Tibial artery (tissue), 4 donors: ENCODE results near the gene GRAMD4.

Source experiments
- DNase-seq, 2 donors: peaks; one replicate each; pipeline ENCODE4 v3.0.0-alpha.2; 2019
- H3K27ac ChIP-seq, 2 donors: fragments of 200-600 bp; sonication (generic) in 1 of 2; 1 replicate in 1 of 2; 2 replicates in 1 of 2; pipeline ENCODE4 v1.5.1; 2018 to 2019; ENCODE audit warnings: mild to moderate bottlenecking in 1 of 2
- H3K27me3 ChIP-seq, 2 donors: fragments of 200-600 bp; sonication (generic) in 1 of 2; one replicate each; pipeline versions ENCODE4 v1.5.1 to v1.6.0; 2016 to 2019
- H3K36me3 ChIP-seq, 3 donors: fragments of 200-600 bp; sonication (generic) in 2 of 3; one replicate each; pipeline ENCODE4 v1.5.1; 2016 to 2019; ENCODE audit warnings: mild to moderate bottlenecking in 2 of 3
- H3K4me1 ChIP-seq, 4 donors: fragments of 200-600 bp; sonication (generic) in 2 of 4; 1 replicate in 3 of 4; 2 replicates in 1 of 4; pipeline ENCODE4 v1.5.1; 2016 to 2019
- H3K4me3 ChIP-seq, 2 donors: fragments of 200-600 bp; sonication (generic) in 1 of 2; 1 replicate in 1 of 2; 2 replicates in 1 of 2; pipeline ENCODE4 v1.5.1; 2018 to 2019; ENCODE audit warnings: mild to moderate bottlenecking in 2 of 2
- H3K9me3 ChIP-seq, 3 donors: fragments of 200-600 bp; sonication (generic) in 1 of 3; one replicate each; pipeline ENCODE4 v1.5.1; 2016 to 2019
- intact Hi-C: fragments of 100-400 bp; cut with DNase I; formaldehyde crosslinking; loops from one replicate; pipeline ENCODE4 v1.15.0; 2023; ENCODE audit warnings: low total_unique reads
- TF ChIP-seq, protein P1 (sequence below), 2 experiments: fragments of 200-600 bp in 1 of 2; fragments of 450-650 bp in 1 of 2; IDR thresholded peaks; one replicate each; pipeline ENCODE4 v1.5.1; 2017 to 2019; ENCODE audit warnings: antibody characterized with exemption in 2 of 2, mild to moderate bottlenecking in 1 of 2, moderate library complexity in 1 of 2

GRAMD4 gene

DNA sequence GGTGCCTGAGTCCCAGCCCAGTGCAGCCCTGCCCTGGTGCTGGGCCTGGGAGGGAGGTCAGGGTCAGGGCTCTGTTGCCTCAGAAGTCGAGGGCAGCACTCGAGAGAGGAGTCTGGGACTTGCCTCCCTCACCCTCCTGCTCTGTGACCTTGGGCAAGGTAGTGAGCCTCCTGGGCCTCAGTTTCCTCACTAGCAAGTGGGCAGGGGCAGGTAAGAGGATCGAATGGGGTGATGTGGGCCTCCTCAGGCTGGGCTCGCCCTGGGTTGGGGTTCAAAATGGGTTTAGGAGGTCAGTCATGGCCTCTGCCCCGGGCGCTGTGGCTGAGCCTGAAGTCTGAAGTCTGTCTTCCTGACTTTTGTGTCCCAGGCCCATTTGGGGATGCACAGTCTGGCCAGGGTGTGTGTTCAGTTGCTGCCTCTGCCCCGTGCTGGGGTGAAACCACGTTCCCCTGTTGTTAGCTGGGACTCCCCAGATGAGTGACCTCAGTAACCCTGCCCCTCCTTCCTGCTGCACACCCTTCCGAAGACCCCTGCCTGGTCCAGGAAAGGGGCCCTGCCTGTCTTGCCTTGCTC lies 41.8 kb upstream of the GRAMD4 start:
- peak overlapping the region in 1 of 2 donors; percentile 57 for H3K27ac ChIP-seq
- no peaks in the 10 kb centered on the region for H3K9me3 ChIP-seq
- peak overlapping the region; percentile 62 to 73 for H3K4me3 ChIP-seq
- intact Hi-C loops, result no loop called here
- DNase-seq, result no peak
- no peaks in the 10 kb centered on the region for H3K36me3 ChIP-seq
- no peaks in the 10 kb centered on the region for H3K27me3 ChIP-seq
- peaks cover 0 to 49% (median 20%) of the 10 kb centered on the region in 4 donors for H3K4me1 ChIP-seq
- TF ChIP-seq, protein P1, sequence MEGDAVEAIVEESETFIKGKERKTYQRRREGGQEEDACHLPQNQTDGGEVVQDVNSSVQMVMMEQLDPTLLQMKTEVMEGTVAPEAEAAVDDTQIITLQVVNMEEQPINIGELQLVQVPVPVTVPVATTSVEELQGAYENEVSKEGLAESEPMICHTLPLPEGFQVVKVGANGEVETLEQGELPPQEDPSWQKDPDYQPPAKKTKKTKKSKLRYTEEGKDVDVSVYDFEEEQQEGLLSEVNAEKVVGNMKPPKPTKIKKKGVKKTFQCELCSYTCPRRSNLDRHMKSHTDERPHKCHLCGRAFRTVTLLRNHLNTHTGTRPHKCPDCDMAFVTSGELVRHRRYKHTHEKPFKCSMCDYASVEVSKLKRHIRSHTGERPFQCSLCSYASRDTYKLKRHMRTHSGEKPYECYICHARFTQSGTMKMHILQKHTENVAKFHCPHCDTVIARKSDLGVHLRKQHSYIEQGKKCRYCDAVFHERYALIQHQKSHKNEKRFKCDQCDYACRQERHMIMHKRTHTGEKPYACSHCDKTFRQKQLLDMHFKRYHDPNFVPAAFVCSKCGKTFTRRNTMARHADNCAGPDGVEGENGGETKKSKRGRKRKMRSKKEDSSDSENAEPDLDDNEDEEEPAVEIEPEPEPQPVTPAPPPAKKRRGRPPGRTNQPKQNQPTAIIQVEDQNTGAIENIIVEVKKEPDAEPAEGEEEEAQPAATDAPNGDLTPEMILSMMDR (IDR thresholded peaks at IDR 0.05), result no peak

DNA sequence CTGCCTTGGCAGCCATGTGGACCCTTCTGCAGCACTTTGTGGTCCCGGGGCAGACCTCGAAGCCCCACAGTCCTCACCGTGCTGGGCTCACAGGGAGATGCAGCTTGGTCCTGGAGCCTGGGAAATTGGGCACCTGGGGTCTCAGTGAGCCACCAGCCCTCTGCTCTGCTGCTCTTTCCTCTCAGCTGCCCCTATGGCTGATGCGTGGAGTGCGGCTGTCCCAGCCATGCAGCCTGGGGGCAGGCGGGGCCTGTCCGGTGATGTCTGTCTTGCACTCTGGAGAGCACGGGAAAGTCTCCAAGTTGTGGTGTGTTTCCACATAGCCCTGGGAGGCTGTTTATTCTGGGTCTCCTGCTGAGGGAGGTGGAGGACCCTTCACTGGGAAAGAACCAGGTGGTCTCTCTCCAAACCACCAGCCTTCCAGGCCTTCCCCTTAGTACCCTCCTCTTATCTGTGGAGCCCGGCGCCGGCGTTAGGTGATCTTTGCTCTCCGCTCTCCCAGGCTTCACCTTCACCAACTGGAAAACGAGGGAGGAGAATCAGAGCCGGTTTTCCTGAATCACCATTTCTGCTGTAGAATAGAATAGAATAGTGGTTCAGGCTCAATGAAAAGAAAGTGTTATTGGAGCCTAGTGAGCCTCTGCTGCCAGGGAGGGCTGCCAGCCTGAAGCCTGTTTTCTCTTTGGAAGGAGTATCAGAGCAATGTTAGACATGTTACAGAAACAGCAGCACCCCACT lies 41.2 kb upstream of the GRAMD4 start:
- H3K4me3 ChIP-seq, result peak overlapping the region in 1 of 2 donors; percentile 73
- TF ChIP-seq, protein P1 (IDR thresholded peaks at IDR 0.05), result no peak
- H3K9me3 ChIP-seq, result no peaks in the 10 kb centered on the region
- peak overlapping the region in 1 of 2 donors; percentile 57 for H3K27ac ChIP-seq
- peak; percentile 67 to 75 for DNase-seq
- no peaks in the 10 kb centered on the region for H3K36me3 ChIP-seq
- intact Hi-C loops, result no loop called here
- peaks cover 0 to 49% (median 20%) of the 10 kb centered on the region in 4 donors for H3K4me1 ChIP-seq
- no peaks in the 10 kb centered on the region for H3K27me3 ChIP-seq

DNA sequence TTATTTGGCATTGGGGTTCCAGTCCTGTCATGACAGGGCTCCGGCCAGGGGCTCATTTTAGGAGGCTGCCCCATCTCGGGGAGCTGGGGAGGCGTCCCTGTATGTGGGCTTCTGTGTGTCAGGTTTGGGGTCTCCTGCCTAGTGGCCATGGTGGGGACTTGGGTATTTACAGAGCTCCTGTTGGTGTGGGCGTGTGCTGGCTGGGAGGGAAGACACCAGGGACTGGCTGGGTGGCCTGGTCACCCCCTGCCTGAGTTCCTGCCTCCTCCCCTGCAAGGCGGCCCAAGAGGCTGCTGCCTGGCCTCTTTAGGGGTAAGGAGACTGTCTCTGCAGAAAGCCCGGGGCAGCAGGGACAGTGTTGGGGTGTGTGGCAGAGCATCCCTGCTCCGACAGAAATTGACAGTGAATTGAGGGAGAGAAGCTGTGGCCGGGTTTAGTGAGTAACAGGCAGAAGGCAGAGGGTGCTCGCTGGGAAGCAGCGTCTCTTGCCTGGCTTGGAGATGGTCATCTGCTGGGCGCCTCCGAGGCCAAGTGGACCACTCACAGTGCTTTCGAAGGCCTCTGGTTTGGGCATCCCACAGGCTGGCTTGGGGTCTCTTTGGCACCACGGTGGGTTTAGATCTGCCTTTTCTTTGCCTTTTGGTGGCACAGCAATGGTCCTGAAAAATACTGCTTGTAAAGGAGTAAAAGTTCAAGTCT lies 40.3 kb upstream of the GRAMD4 start:
- H3K27ac ChIP-seq, result no peak overlapping the region
- no peaks in the 10 kb centered on the region for H3K9me3 ChIP-seq
- TF ChIP-seq, protein P1 (IDR thresholded peaks at IDR 0.05), result no peak
- H3K4me3 ChIP-seq, result no peak overlapping the region
- peaks cover 0 to 48% (median 23%) of the 10 kb centered on the region in 4 donors for H3K4me1 ChIP-seq
- DNase-seq, result no peak
- H3K27me3 ChIP-seq, result no peaks in the 10 kb centered on the region
- H3K36me3 ChIP-seq, result no peaks in the 10 kb centered on the region
- intact Hi-C loops, result no loop called here

DNA sequence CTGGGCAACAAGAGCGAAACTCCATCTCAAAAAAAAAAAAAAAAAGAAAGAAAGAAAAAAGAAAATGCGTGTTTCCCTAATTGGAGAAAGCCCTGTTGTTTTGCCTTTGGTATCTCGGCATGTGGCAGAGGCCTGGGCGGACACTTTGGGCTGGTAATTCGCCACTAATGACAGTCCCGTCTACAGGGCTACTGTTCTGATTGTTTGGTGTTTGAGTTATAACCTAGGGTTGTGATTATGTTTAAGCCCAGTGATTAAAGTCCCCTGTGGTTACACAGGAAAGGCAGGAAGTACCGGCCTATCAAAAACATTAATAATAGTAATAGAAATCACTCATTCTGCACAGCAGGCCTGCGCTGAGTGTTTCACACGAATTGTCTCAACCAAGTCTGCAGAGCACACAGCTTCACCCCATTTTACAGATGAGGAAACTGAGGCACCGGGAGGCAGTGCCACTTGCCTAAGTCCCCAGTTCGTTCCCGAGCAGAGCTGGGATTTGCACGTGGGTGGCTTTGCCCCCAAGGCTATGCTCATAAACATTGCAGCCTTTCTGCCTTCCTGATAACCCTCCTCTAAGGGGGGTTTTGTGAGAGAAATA lies 39.1 kb upstream of the GRAMD4 start:
- no peaks in the 10 kb centered on the region for H3K36me3 ChIP-seq
- H3K27ac ChIP-seq, result no peak overlapping the region
- TF ChIP-seq, protein P1 (IDR thresholded peaks at IDR 0.05), result no peak
- H3K4me1 ChIP-seq, result peaks cover 0 to 38% (median 21%) of the 10 kb centered on the region in 4 donors
- no peak overlapping the region for H3K4me3 ChIP-seq
- no peaks in the 10 kb centered on the region for H3K9me3 ChIP-seq
- no peak for DNase-seq
- intact Hi-C loops, result no loop called here
- no peaks in the 10 kb centered on the region for H3K27me3 ChIP-seq

DNA sequence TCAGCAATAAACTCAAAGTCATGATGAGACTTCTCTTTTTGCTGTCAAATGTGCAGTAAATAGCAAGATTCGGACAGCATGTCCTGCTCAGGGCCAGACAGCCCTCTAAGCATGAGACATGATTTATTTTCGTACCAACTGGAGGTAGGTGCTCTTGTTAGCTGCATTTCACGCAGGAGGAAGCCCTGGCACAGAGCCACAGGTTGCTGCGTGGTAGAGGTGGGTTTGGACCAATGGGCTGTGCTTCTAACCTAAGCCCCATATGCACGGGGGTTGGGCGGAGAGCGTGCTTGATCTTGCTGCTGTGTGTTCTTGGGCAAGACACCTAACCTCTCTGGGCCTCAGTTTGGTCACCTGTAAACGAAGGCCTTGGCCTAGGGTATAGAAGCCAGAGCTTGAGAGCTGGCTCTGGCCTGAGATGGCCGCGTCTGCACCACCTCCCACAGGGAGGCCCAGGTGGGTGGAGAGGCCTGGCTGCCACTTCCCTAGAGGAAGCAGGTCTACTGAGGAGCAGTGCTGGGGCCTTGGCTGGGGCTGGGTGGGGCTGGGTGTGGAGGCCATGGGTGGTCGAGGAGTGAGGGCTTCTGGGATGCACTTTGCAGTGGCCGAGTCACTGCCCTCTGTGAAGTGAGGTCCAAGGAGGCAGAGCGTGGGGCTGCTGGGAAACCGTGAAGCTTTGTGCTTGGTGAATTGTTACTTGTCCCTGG lies 38.5 kb upstream of the GRAMD4 start:
- no peaks in the 10 kb centered on the region for H3K36me3 ChIP-seq
- TF ChIP-seq, protein P1 (IDR thresholded peaks at IDR 0.05), result no peak
- H3K27ac ChIP-seq, result no peak overlapping the region
- H3K4me3 ChIP-seq, result no peak overlapping the region
- H3K9me3 ChIP-seq, result no peaks in the 10 kb centered on the region
- H3K4me1 ChIP-seq, result peaks cover 0 to 37% (median 19%) of the 10 kb centered on the region in 4 donors
- no peaks in the 10 kb centered on the region for H3K27me3 ChIP-seq
- DNase-seq, result no peak
- intact Hi-C loops, result no loop called here
